Spinal cord (tissue), 10 donors: Measurements from ENCODE around the gene MET. TPM values are rescaled to one million over a fixed set of nuclear protein-coding genes. Genes with fewer than 3 reads are reported as not detected.

Experiments used
- DNase-seq, 6 donors: peaks; one replicate each; pipeline versions ENCODE4 v3.0.0 to v3.0.0-alpha.2; 2013 to 2015; ENCODE audit warnings: low spot score in 6 of 6, low read depth in 4 of 6
- H3K27ac ChIP-seq: one replicate; pipeline ENCODE4 v1.5.1; 2013; ENCODE audit warnings: low read depth, low read length, control low read depth
- H3K27me3 ChIP-seq: one replicate; pipeline ENCODE4 v1.6.1; 2013; ENCODE audit warnings: low read length; ENCODE audit not compliant: control insufficient read depth, insufficient read depth
- H3K36me3 ChIP-seq: one replicate; pipeline ENCODE4 v1.6.1; 2013; ENCODE audit warnings: low read length; ENCODE audit not compliant: control insufficient read depth, insufficient read depth
- H3K4me1 ChIP-seq: one replicate; pipeline ENCODE4 v1.6.1; 2013; ENCODE audit warnings: low read length; ENCODE audit not compliant: control insufficient read depth, insufficient read depth
- H3K4me3 ChIP-seq: one replicate; pipeline ENCODE4 v1.5.1; 2013; ENCODE audit warnings: low read depth, low read length, control low read depth
- H3K9me3 ChIP-seq: one replicate; pipeline ENCODE4 v1.6.1; 2013; ENCODE audit warnings: low read length; ENCODE audit not compliant: control insufficient read depth, insufficient read depth
- WGBS: methylation state at CpG from one replicate; pipeline ENCODE4 v1.1.5; 2013; ENCODE audit warnings: missing lambda C conversion rate; ENCODE audit not compliant: insufficient coverage; 5-methylcytosine and 5-hydroxymethylcytosine counted together
- polyA plus RNA-seq, 2 donors: library from polyadenylated mRNA; unstranded; fragments of 120-200 nt; gene quantifications; one replicate each; pipeline ENCODE4 v1.2.1, GENCODE V29; 2013; ENCODE audit not compliant: insufficient read length in 2 of 2
- total RNA-seq, 2 donors: library from RNA; depleted of rRNA in 1 of 2; stranded (reverse); fragments of 120-200 nt in 1 of 2; fragments of >200 nt in 1 of 2; gene quantifications; one replicate each; pipeline versions ENCODE4 v1.2.3 to v1.2.4, GENCODE V29; 2013 to 2014
- donor health status: healthy.

MET gene
- total and polyA plus RNA-seq, 4 donors = 2.4 to 27.8 (median 10.0) TPM

DNA sequence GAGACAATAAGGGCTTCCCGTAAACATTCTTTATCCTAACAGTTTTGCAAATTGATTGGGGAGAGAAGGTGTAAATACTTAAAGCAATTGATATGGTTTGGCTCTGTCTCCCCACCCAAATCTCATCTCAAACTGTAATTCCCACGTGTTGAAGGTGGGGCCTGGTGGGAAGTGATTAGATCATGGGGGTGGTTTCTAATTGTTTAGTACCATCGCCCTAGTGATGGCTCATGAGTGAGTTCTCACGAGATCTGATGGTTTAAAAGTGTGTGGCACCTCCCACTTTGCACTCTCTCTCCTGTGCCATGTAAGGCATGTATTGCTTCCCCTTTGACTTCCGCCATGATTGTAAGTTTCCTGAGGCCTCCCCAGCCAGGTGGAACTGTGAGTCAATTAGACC, 168.3 kb downstream of the MET start:
- Histone ChIP-seq H3K27me3 (no peaks in the 10 kb centered on the region), H3K9me3 (no peaks in the 10 kb centered on the region), H3K36me3 (no peaks in the 10 kb centered on the region), H3K4me1 (no peaks in the 10 kb centered on the region), H3K4me3 (no peak overlapping the region), H3K27ac (no peak overlapping the region)
- 80% methylated on average over 1 of the region's 5 CpGs for WGBS
- DNase-seq = no peak

DNA sequence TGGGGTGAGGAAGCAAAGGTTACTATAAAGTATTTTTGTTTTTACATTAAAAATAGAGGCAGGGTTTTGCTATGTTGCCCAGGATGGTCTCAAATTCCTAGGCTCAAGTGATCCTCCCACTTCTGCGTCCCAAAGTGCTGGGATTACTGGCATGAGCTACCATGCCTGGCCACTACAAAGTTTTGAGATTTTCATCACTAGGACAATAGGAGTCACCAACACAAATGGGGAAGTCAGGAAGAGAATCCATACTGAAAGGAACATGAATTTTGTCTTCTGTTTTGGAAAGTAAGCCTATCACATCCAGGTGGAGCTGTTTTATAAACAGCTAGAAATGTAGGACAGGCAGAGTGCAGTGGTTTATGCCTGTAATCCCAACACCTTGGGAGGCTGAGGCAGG, 170.4 kb downstream of the MET start:
- no peak for DNase-seq
- H3K27ac ChIP-seq = no peak overlapping the region
- no peaks in the 10 kb centered on the region for H3K36me3 ChIP-seq
- WGBS = no CpG with 5 or more reads among the region's 1 CpG
- H3K9me3 ChIP-seq = no peaks in the 10 kb centered on the region
- H3K4me3 ChIP-seq = no peak overlapping the region
- H3K4me1 ChIP-seq = no peaks in the 10 kb centered on the region
- H3K27me3 ChIP-seq = no peaks in the 10 kb centered on the region

DNA sequence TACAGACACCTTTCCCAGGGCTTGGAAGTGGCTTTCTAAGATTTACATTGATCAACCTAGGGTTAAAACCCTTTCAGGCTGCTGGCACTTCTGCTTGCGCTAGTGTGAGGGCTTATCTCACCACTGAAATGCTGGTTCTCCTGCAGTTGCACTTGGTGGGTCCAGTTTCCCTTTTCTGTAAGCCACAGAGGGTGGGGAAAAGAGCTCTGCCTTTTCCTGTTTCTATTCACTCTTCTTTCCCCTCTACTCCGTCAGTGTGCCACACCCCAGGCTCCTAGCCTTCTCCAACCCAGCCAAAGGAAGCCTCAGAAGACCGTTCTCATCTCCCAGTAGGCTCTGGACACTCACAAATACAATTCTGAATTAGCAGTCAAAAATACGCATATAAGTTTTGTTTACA, 171.4 kb downstream of the MET start:
- no peak for DNase-seq
- no peak overlapping the region for H3K27ac ChIP-seq
- H3K9me3 ChIP-seq = no peaks in the 10 kb centered on the region
- 79% methylated on average over 2 of the region's 4 CpGs for WGBS
- H3K27me3 ChIP-seq = no peaks in the 10 kb centered on the region
- H3K4me1 ChIP-seq = no peaks in the 10 kb centered on the region
- H3K36me3 ChIP-seq = no peaks in the 10 kb centered on the region
- H3K4me3 ChIP-seq = no peak overlapping the region

Other genes starting within 250 kb of the MET start
- gene CAV2, start 172.5 kb upstream of the MET start, total RNA-seq = 10 to 100 TPM; 30.7 to 40.6 TPM
- 10 to 100 TPM; 14.3 to 17.2 TPM for gene CAV2, start 172.5 kb upstream of the MET start, polyA plus RNA-seq
- 10 to 100 TPM; 71.0 to 74.4 TPM for gene CAV1, start 147.2 kb upstream of the MET start, total RNA-seq
- 10 to 100 TPM; 27.0 to 38.0 TPM for gene CAV1, start 147.2 kb upstream of the MET start, polyA plus RNA-seq
- 100 to 1,000 TPM; 204 to 214 TPM for gene CAPZA2, start 190.4 kb downstream of the MET start, total RNA-seq
- gene CAPZA2, start 190.4 kb downstream of the MET start, polyA plus RNA-seq = 100 to 1,000 TPM; 157 to 172 TPM